PC-9 (cell line): Measurements from ENCODE around the gene MARK1. TPM values are rescaled to one million over a fixed set of nuclear protein-coding genes. Genes with fewer than 3 reads are reported as not detected.

Experiments
- BruUV-seq: library from RNA; stranded (reverse); fragments of 400-500 nt; replicated peaks from 2 replicates; lab custom pipeline; 2021; lab: Mats Ljungman, UMichigan
- CTCF ChIA-PET: fragments of 300-600 bp; sonication (Branson Sonifier 250); formaldehyde crosslinking; loops from one replicate; lab custom pipeline; 2022; ENCODE audit warnings: antibody characterized with exemption; lab: Charles Lee
- POLR2A ChIA-PET: fragments of 300-600 bp; sonication (Branson Sonifier 250); formaldehyde crosslinking; loops from one replicate; lab custom pipeline; 2022; ENCODE audit warnings: antibody characterized with exemption; ENCODE audit not compliant: unreplicated experiment; lab: Charles Lee
- DNase-seq, 2 experiments: peaks; one replicate each; pipeline versions ENCODE4 v3.0.0 to v3.0.0-alpha.2; 2015 to 2022; ENCODE audit warnings: mixed read lengths in 1 of 2
- H2AFZ ChIP-seq: fragments of 200-600 bp; sonication (generic); 2 replicates; pipeline ENCODE4 v1.8.1; 2017; ENCODE audit warnings: antibody characterized with exemption
- H3F3A ChIP-seq: fragments of 200-600 bp; sonication (generic); 2 replicates; pipeline ENCODE4 v1.8.1; 2017; ENCODE audit warnings: antibody characterized with exemption, mild to moderate bottlenecking, low read depth; ENCODE audit not compliant: insufficient read depth
- H3K27ac ChIP-seq: fragments of 200-600 bp; sonication (generic); 2 replicates; pipeline ENCODE4 v1.6.1; 2016; ENCODE audit warnings: mixed run types
- H3K27me3 ChIP-seq: fragments of 200-600 bp; sonication (generic); 2 replicates; pipeline ENCODE4 v1.6.1; 2016; ENCODE audit warnings: low read depth, mixed run types; ENCODE audit not compliant: insufficient read depth
- H3K36me3 ChIP-seq: fragments of 200-600 bp; sonication (generic); 2 replicates; pipeline ENCODE4 v1.6.1; 2016; ENCODE audit warnings: low read depth, mixed run types
- H3K4me1 ChIP-seq: fragments of 200-600 bp; sonication (generic); replicated peaks from 2 replicates; pipeline ENCODE4 v1.6.1; 2016; ENCODE audit warnings: mixed run types; ENCODE audit not compliant: insufficient read depth
- H3K4me2 ChIP-seq: fragments of 200-600 bp; sonication (generic); 2 replicates; pipeline ENCODE4 v1.6.1; 2017; ENCODE audit warnings: mixed run types
- H3K4me3 ChIP-seq: fragments of 200-600 bp; sonication (generic); 2 replicates; pipeline ENCODE4 v1.6.1; 2016; ENCODE audit warnings: mixed run types
- H3K79me2 ChIP-seq: fragments of 200-600 bp; sonication (generic); 2 replicates; pipeline ENCODE4 v1.6.1; 2017; ENCODE audit warnings: low read depth, mixed run types
- H3K9me2 ChIP-seq: fragments of 200-600 bp; sonication (generic); 2 replicates; pipeline ENCODE4 v1.8.1; 2017; ENCODE audit warnings: mild to moderate bottlenecking; ENCODE audit not compliant: insufficient read depth
- H3K9me3 ChIP-seq: fragments of 200-600 bp; sonication (generic); 2 replicates; pipeline ENCODE4 v1.8.1; 2016; ENCODE audit warnings: low read depth; ENCODE audit not compliant: insufficient read depth
- H4K20me1 ChIP-seq: fragments of 200-600 bp; sonication (generic); 2 replicates; pipeline ENCODE4 v1.8.1; 2017; ENCODE audit not compliant: insufficient read depth
- EZH2 ChIP-seq: fragments of 200-600 bp; sonication (generic); IDR thresholded peaks from 2 replicates; pipeline ENCODE4 v1.8.0; 2017; ENCODE audit warnings: antibody characterized with exemption, low read depth
- intact Hi-C: fragments of 100-400 bp; cut with micrococcal nuclease; formaldehyde crosslinking; loops from one replicate; pipeline ENCODE4 v1.10.0; 2022; ENCODE audit not compliant: unreplicated experiment
- total RNA-seq: library from RNA; stranded (reverse); gene quantifications from 2 replicates; pipeline ENCODE4 v1.2.3, GENCODE V29; 2021
- TF ChIP-seq, protein P1 (sequence below): fragments of 200-600 bp; sonication (generic); conservative IDR thresholded peaks from 2 replicates; pipeline ENCODE4 v1.6.1; 2017; ENCODE audit warnings: mixed run types, antibody characterized with exemption, mild to moderate bottlenecking, moderate library complexity

The MARK1 gene
- total RNA-seq, 1 experiment from 2014 or later = 1.9 TPM

DNA sequence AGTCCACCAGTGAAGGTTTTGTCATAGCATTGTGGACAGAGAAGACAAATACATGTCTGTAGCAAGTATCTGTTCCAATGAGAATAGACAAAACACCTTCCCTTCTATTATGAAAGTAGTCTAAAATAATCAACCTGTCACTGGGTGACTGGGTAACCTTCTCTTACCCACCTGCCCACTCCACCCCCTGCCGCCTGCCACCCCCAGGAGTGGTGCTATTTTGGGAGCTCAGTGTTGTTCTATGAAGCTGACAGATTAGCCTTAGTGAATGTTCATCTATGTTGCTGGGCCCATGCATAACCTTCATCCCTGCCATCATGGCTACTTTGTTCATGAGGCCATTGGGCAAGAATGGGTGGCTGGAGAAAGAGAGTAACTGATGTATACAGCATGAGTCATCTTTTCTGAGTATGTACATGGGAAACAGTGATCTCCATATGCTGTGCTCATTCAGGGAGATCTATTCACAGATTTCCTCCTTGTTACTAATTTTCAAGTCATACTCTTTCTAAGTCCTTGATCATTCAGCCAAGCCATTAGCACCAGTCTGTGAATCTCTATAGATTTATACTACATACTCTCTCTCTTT is 24.8 kb downstream of the MARK1 start:
- DNase-seq = no peak
- H3K27me3 ChIP-seq = no peaks in the 10 kb centered on the region
- POLR2A ChIA-PET = interaction anchor here (0.6 to 0.7 kb wide), 2 partner anchors 257 to 311 kb away, joined by 5 to 7 read pairs; no protein-coding TSS in a partner anchor
- no peaks in the 10 kb centered on the region for H3F3A ChIP-seq
- H3K4me2 ChIP-seq = no peak overlapping the region
- H3K4me1 ChIP-seq = no peaks in the 10 kb centered on the region
- intact Hi-C loops = no loop called here
- H3K9me3 ChIP-seq = no peaks in the 10 kb centered on the region
- H3K36me3 ChIP-seq = no peaks in the 10 kb centered on the region
- no peak for TF ChIP-seq EZH2
- TF ChIP-seq, protein P1, sequence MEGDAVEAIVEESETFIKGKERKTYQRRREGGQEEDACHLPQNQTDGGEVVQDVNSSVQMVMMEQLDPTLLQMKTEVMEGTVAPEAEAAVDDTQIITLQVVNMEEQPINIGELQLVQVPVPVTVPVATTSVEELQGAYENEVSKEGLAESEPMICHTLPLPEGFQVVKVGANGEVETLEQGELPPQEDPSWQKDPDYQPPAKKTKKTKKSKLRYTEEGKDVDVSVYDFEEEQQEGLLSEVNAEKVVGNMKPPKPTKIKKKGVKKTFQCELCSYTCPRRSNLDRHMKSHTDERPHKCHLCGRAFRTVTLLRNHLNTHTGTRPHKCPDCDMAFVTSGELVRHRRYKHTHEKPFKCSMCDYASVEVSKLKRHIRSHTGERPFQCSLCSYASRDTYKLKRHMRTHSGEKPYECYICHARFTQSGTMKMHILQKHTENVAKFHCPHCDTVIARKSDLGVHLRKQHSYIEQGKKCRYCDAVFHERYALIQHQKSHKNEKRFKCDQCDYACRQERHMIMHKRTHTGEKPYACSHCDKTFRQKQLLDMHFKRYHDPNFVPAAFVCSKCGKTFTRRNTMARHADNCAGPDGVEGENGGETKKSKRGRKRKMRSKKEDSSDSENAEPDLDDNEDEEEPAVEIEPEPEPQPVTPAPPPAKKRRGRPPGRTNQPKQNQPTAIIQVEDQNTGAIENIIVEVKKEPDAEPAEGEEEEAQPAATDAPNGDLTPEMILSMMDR = no peak
- no peak overlapping the region for H3K4me3 ChIP-seq
- H4K20me1 ChIP-seq = no peaks in the 10 kb centered on the region
- H3K79me2 ChIP-seq = no peaks in the 10 kb centered on the region
- H2AFZ ChIP-seq = no peak overlapping the region
- CTCF ChIA-PET = no interaction called here
- BruUV-seq = no TSS peak
- H3K27ac ChIP-seq = no peak overlapping the region
- no peaks in the 10 kb centered on the region for H3K9me2 ChIP-seq

DNA sequence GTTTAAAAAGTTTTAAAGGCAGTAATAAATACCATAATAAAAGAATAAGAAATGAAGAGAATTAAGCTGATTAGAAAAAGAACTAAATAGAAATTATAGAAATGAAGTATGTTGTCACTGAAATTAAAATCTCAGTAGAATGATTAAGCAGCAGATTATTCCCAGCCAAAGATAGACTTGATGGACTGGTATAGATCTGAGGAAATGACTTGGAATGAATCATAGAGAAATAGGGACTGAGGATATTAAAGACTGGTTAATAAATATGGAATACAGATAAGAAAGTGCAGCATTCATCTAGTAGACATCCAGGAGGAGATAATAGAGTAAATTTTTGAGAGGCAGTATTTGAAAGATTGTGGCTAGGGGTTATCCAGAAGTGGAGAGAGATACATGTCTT is 28.7 kb downstream of the MARK1 start:
- H3K27me3 ChIP-seq = no peaks in the 10 kb centered on the region
- H3K4me2 ChIP-seq = no peak overlapping the region
- DNase-seq = no peak
- no TSS peak for BruUV-seq
- intact Hi-C loops = no loop called here
- H3K9me2 ChIP-seq = no peaks in the 10 kb centered on the region
- H2AFZ ChIP-seq = no peak overlapping the region
- no peak overlapping the region for H3K4me3 ChIP-seq
- H3K36me3 ChIP-seq = no peaks in the 10 kb centered on the region
- H3K9me3 ChIP-seq = no peaks in the 10 kb centered on the region
- H3K4me1 ChIP-seq = no peaks in the 10 kb centered on the region
- TF ChIP-seq, protein P1 = no peak
- no peak for TF ChIP-seq EZH2
- H3K79me2 ChIP-seq = no peaks in the 10 kb centered on the region
- ChIA-PET POLR2A (no interaction called here), CTCF (no interaction called here)
- no peaks in the 10 kb centered on the region for H3F3A ChIP-seq
- no peaks in the 10 kb centered on the region for H4K20me1 ChIP-seq
- no peak overlapping the region for H3K27ac ChIP-seq

DNA sequence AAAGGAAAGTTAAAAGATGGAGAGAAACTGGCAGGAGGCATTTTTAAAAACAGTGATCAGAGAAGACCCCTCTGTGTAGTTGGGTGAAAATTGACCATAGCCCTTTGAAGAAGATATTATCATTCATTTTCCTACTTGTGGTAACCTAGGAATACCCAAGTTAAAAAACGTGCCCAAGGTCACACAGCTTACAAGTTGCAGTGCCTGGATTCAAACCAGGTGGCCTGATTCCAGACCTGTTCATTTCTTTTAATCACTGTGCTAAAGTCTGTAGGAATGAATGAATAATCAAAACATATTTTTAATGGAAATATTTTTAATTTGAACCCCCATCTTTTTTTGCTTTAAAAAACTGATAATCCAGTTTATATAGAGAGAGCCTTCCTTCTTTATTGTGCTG is 35.6 kb downstream of the MARK1 start:
- no peak overlapping the region for H2AFZ ChIP-seq
- H3K27me3 ChIP-seq = no peaks in the 10 kb centered on the region
- H3K9me3 ChIP-seq = no peaks in the 10 kb centered on the region
- no peak for DNase-seq
- H3K9me2 ChIP-seq = no peaks in the 10 kb centered on the region
- no peaks in the 10 kb centered on the region for H3K4me1 ChIP-seq
- H3K4me2 ChIP-seq = no peak overlapping the region
- CTCF ChIA-PET = no interaction called here
- H3K36me3 ChIP-seq = no peaks in the 10 kb centered on the region
- no peak overlapping the region for H3K27ac ChIP-seq
- intact Hi-C loops = no loop called here
- H3F3A ChIP-seq = no peaks in the 10 kb centered on the region
- no peak overlapping the region for H3K4me3 ChIP-seq
- no TSS peak for BruUV-seq
- no peaks in the 10 kb centered on the region for H4K20me1 ChIP-seq
- H3K79me2 ChIP-seq = no peaks in the 10 kb centered on the region
- TF ChIP-seq EZH2 = no peak
- TF ChIP-seq, protein P1 = no peak
- POLR2A ChIA-PET = no interaction called here
